GM19397 (cell line): ENCODE data around the gene ERBB4.
"Not testable (repeated sequence)": the region's sequence is repeated elsewhere in the genome, so short reads cannot be mapped to it uniquely, and the experiment has no call there.

ENCODE experiments used
- ATAC-seq: cut with Tn5 transposase; IDR thresholded peaks from one replicate; pipeline ENCODE4 v1.9.1; 2021; ENCODE audit warnings: mild to moderate bottlenecking, moderate library complexity; ENCODE audit not compliant: unreplicated experiment

ERBB4 gene

DNA sequence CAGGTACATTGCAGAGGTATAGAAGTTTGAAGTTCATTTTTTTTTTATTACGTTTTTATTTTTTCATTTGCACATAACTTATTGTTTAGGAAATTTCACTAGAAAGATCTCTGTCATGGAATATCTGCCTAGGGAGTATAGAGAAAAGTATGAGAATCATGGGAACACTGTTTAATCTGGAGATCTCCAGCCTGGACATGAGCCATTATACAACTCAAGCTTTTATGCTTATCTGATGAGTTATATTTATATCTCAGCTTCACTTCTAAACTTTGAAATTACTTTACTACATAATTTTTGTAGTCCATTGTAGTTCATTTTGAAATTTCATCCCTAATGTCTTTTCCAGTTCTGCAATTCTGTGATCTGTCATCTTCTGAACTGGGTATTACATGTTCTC, 515.6 kb downstream of the ERBB4 start:
- ATAC-seq, result no peak

DNA sequence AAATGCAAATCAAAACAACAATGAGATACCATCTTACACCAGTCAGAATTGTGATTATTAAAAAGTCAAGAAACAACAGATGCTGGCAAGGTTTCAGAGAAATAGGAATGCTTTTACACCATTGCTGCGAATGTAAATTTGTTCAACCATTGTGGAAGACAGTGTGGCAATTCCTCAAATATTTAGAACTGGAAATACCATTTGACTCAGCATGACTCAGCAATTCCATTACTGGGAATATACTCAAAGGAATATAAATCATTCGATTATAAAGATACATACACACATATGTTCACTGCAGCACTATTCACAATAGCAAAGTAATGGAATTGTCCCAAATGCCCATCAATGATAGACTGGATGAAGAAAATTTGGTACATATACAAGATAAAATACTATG, 516.7 kb downstream of the ERBB4 start:
- no peak for ATAC-seq

DNA sequence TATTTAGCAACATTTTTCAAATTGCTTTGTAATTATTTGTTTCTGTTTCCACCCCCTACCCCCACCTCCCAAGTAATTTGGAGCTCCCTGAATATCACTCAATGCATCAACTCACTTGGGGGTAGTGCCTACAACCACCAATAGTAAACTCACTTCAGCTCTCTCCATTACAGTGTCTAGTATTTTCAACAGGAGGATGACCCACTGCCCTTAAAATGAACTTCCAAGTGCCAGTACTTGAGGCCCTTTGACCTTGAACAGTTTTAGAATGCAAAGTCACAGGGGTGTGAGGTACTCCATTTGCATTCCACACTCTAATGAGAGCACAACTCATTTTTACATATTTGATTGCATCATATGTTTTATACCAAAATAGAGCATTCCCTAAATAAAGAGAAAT, 523.0 kb downstream of the ERBB4 start:
- no peak for ATAC-seq

DNA sequence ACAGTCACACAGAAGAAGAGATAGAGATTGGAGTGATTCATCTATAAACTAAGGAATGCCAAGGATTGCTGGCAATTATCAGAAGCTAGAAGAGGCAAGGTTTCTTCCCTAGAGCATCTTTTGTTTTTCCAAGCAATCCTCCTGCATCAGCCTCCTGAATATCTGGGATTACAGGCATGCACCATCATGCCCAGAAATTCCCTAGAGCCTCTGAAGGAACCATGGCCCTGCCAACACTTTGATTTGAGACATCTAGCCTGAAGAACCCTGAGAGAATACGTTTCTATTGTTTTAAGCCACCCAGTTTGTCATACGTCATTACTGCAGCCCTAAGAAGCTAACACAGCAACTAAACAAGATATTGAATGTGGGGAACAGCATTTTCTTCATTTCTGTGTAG, 525.0 kb downstream of the ERBB4 start:
- no peak for ATAC-seq

- not testable (repeated sequence) for ATAC-seq
These were observed 528.3 kb downstream of the ERBB4 start for GRCh38 chr2:212010305-212010704.

- ATAC-seq, result no peak
These were observed 530.6 kb downstream of the ERBB4 start for GRCh38 chr2:212007972-212008371.

DNA sequence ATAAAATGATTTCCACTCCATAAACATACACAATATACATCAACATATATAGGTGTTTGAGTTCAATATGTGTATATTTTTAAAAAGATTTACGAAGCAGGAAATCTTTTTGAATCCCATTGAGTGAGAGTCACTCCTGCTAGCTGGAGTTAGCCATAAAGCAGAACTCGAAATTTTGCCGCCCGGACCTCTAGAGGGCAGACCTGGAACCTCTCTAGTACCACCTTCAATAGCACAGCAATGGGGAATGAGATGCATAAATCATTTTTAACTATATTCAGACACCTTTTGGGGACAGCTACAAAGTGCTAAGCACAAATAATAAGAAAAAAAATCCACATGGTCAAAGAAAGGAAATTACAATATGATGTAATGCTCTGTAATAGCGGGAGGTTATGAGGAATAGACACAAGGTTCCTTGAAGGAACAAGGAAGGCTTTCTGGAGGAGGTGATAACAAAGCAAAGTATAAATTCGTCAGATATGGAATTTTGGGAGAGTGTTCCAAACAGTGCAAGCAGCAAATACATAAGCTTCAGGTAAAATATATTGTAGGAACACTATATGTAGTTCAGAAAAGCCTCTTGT, 533.4 kb downstream of the ERBB4 start:
- ATAC-seq, result peak; percentile 83

GRCh38 chr2:212001325-212001724, 537.3 kb downstream of the ERBB4 start:
- no peak for ATAC-seq

DNA sequence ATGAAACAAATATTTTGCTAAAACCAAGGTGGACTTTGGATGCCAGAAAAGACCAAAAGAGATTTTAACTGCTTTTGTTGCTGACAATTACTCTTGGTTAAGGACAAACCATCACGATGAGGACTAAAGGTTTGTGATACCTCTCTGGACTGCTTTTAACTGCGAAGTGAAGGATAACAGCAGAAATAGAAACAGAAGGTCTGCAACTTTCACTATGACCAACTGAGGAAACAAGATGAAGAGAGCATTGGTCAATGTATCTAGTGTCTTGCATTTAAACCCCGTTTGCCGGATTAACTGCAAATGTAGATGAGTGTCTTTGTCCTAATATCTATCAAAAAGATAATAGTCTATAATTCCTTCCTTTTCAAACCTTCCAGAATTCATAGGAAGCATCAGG, 541.7 kb downstream of the ERBB4 start:
- no peak for ATAC-seq

DNA sequence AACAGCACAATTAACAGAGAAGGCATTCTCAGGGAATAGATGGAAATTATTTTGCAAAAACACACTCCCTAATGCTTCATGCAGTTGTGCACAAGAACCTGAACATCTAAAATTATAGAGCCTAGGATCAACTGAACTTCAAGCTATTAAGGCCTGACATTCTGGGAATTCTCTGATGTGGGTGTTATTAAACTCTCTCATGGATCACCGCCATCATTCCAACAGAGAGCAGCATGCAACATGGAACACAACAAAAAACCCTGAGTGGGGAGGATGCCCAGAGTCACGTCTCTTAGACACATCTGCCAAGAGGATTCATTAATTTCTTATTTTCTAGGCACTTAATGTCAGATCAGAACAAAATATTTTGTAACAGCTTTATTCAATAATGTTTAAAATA, 543.8 kb downstream of the ERBB4 start:
- no peak for ATAC-seq

DNA sequence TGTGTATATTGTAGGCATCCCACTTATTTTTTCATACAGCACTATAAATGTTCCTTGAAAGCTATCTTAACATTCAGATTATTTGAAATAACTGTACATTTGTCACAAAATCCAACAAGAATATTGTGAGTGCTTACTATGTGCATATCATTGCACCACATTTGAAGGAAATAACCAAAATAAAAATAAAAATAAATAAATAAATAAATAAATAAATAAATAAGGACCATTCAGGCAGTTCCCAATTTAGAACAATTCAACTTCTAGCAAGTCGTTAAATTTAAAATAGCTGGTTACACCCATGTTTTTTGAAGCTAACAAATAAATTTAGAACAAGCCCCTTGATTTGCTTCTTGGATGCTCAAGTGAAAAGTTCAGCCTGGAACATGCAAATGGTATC, 548.3 kb downstream of the ERBB4 start:
- no peak for ATAC-seq

- ATAC-seq, result no peak
These were observed 552.3 kb downstream of the ERBB4 start for GRCh38 chr2:211986313-211986712.

DNA sequence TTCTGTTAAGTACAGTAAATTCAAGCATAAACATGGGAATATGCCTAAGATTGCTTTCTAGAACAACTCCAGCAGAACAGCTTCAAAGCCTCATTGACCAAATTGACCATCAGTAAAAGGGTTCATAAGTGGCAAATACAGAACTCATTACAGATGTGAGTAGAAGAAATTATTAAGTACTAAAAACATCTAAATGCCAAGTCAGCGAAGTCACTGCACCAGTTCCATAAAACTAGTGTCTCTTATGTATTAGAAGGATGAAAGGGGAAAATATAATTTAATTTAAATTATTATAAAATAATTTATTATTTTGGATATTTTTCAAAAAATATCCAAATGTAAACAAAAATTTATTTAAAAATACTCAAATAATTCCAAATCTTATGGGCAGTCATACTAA, 553.2 kb downstream of the ERBB4 start:
- ATAC-seq, result no peak

- no peak for ATAC-seq
These were observed 556.4 kb downstream of the ERBB4 start for GRCh38 chr2:211982162-211982561.

DNA sequence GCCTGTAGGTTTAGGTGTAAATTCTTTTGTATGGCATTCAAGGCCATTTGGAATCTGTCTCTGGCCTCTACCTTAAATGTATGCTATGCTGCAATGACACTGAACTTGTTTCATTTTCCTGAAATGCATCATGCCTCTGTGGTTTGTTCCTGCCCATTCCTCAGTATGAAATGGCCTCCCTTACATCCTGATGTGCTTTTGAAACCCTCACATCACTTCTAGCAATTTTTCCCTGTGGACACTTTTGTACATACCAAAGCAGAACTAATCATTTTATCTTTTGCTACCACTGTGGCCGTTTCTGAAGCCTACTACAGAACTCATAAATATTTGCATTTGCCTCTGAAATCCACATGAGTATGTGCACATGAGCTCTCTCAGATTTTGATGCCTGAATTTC, 557.2 kb downstream of the ERBB4 start:
- no peak for ATAC-seq

- no peak for ATAC-seq
These were observed 562.5 kb downstream of the ERBB4 start for GRCh38 chr2:211976076-211976475.

GRCh38 chr2:211967234-211967633, 571.4 kb downstream of the ERBB4 start:
- no peak for ATAC-seq

GRCh38 chr2:211963969-211964368, 574.6 kb downstream of the ERBB4 start:
- no peak for ATAC-seq

DNA sequence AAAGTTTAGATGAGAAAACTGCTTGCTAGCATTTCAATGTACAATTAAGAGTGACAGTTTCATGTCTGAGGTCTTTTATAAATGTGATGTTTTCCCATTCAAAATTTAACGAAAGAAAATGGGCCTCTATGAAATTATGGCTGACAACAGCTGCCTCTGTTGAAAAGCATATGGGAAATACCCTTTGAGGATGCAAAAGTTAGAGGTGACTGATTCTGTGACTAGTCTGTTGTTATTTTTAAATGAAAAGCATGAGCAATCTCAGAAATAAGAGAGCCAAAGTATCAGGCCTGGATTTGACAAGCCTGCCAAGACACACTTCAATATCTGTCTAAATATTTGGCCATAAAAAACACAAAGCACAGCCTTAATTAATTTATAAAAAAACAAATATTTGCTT, 580.8 kb downstream of the ERBB4 start:
- ATAC-seq, result peak; percentile 85

GRCh38 chr2:211955648-211956047, 583.0 kb downstream of the ERBB4 start:
- ATAC-seq, result no peak

GRCh38 chr2:211948932-211949331, 589.7 kb downstream of the ERBB4 start:
- no peak for ATAC-seq

- no peak for ATAC-seq
These were observed 591.6 kb downstream of the ERBB4 start for GRCh38 chr2:211946960-211947359.

DNA sequence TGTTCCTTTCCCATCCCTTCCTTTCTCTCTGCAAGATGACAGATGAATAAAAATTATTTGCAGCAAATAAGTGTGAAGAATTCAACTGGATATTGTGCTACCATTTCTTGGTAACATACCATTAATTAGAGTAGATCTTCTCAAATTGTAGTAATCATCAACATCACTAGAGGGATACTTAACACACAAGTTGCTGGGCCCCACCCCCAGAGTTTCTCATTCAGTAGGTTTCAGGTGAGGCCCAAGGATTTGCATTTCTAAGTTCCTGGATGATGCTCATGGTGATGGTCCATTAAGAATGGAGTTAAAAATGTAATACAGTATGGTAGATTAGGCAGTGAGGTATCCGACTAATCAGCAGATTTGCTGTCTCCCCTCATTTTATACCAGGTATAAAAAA, 594.0 kb downstream of the ERBB4 start:
- ATAC-seq, result no peak

DNA sequence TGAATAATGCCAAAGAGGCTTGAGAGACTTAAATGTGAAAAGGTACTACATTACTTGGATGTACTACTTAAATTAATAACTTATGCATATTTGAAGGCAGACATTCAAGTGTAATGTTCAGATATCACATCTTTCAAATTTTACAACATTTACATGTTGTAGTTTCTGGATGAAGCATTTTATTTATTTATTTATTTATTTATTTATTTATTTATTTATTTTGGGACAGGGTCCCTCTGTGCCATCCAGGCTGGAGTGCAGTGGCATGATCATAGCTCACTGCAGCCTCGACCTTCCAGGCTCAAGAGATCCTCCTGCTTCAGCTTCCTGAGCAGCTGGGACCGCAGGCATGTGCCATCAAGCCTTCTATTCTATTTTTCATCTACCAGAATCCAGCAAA, 596.4 kb downstream of the ERBB4 start:
- no peak for ATAC-seq
